SK-N-MC (cell line): ENCODE measurements around the gene COL18A1.
"Not testable (repeated sequence)": the region's sequence is repeated elsewhere in the genome, so short reads cannot be mapped to it uniquely, and the experiment has no call there.

Experiments used
- DNase-seq: peaks from one replicate; pipeline ENCODE4 v3.0.0-alpha.2; 2011; ENCODE audit warnings: low read depth, low spot score
- H3K27ac ChIP-seq: fragments of 200-600 bp; sonication (generic); 2 replicates; pipeline ENCODE4 v1.5.1; 2016; ENCODE audit warnings: mixed run types
- H3K36me3 ChIP-seq: fragments of 200-600 bp; sonication (generic); 2 replicates; pipeline ENCODE4 v1.6.1; 2017; ENCODE audit warnings: antibody characterized with exemption, low read length, mixed read lengths; ENCODE audit not compliant: insufficient read depth
- H3K4me3 ChIP-seq: fragments of 200-600 bp; sonication (generic); 2 replicates; pipeline ENCODE4 v1.5.1; 2016
- H3K9ac ChIP-seq: fragments of 200-600 bp; sonication (generic); 2 replicates; pipeline ENCODE4 v1.8.0; 2017; ENCODE audit warnings: mixed run types, mixed read lengths; ENCODE audit not compliant: insufficient read length
- H3K9me3 ChIP-seq: fragments of 200-600 bp; sonication (generic); 2 replicates; pipeline ENCODE4 v1.6.1; 2017; ENCODE audit warnings: low read depth, mild to moderate bottlenecking, antibody characterized with exemption, low read length, moderate library complexity, mixed read lengths
- EZH2 ChIP-seq: fragments of 200-600 bp; sonication (generic); IDR thresholded peaks from one replicate; pipeline ENCODE4 v1.6.1; 2017; ENCODE audit warnings: antibody characterized with exemption
- FOXP2 ChIP-seq: optimal IDR thresholded peaks from 2 replicates; pipeline ENCODE3; 2011; ENCODE audit warnings: mild to moderate bottlenecking, moderate library complexity; ENCODE audit not compliant: insufficient read depth; ENCODE audit errors: extremely low read length, control extremely low read depth
- POLR2AphosphoS5 ChIP-seq: IDR thresholded peaks from 2 replicates; pipeline ENCODE4 v1.6.1; 2012; ENCODE audit warnings: mild to moderate bottlenecking, low read depth, low read length, borderline replicate concordance

The COL18A1 gene

DNA sequence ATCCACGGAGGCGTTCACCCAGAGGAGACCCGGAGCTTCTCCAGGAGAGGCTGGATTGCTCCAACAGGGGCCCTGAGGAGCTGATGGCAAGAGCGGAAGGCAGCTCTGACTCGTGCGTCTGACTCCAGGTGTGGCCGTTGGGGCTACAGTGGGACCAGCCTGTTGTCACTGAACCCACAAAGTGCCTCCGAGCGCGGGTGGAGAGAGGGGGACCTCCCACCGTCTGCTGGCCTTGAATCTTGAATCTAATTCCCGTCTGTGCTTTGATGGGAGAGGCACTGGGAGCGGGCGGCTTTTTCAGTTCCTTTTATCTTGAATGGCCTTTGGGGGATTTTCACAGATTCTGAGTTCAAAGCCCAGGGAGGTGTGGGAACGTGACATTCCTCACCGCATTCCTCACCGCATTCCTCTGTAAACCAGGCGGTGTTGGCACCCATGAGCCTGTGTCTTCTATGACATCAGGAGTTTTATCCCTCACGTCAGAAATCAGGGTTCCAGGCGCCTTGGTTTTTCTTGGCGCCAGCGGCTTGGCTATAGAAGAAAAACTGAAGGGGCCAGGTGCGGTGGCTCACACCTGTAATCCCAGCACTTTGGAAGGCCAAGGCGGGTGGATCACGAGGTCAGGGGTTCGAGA, 39.2 kb upstream of the COL18A1 start:
- Histone ChIP-seq H3K36me3 (no peaks in the 10 kb centered on the region), H3K9ac (no peak overlapping the region), H3K4me3 (no peak overlapping the region), H3K9me3 (no peaks in the 10 kb centered on the region), H3K27ac (peak overlapping the region; percentile 31; the same call in 1 of the 2 replicates)
- DNase-seq = no peak
- TF ChIP-seq EZH2 (no peak), POLR2AphosphoS5 (no peak), FOXP2 (no peak)

DNA sequence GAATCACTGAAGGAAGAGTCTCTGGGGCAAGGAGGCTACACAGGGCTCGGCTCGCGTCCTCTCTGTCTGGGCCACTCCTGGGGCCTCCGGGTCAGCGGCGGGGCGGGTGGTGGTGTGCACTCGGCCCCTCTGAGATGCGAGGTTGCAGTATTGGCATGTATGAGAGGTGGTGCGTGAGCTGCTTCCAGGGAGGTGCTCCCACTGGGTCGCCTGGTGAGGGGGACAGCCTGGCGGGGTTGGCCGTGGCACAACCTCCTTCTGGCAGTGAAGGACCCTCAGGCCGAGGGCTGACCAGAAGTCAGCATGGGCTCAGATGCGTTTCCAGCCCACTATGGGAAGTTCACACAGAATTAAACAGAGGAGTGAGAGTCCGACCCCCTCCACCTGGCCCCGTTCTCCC, 38.5 kb upstream of the COL18A1 start:
- Histone ChIP-seq H3K36me3 (no peaks in the 10 kb centered on the region), H3K4me3 (no peak overlapping the region), H3K27ac (no peak overlapping the region), H3K9me3 (no peaks in the 10 kb centered on the region), H3K9ac (no peak overlapping the region)
- TF ChIP-seq FOXP2 (no peak), EZH2 (no peak), POLR2AphosphoS5 (no peak)
- DNase-seq = no peak

DNA sequence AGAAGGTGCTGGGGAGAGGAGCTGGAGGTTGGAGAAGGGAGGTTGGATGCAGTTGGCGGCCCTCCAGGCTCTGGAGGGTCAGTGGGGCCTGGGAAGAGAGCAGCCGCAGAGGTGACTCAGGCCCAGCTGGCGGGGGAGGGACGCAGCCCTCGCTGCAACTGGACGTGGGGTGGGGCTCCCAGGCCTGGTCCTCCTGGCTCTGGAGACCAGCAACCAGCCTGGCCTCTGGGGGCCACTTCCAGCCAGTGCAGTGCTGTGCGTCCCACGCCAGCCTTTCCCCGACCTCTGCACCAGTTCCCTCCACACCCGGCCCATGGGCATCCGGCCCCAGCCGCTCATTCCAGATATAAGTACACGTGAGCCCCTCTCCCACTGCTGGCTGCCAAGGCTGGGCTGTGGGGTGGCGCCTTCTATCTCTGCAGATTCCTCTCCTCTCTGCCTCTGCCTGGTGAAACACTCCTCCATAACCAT, 38.0 kb upstream of the COL18A1 start:
- DNase-seq = no peak
- Histone ChIP-seq H3K9me3 (no peaks in the 10 kb centered on the region), H3K9ac (no peak overlapping the region), H3K36me3 (no peaks in the 10 kb centered on the region), H3K4me3 (no peak overlapping the region), H3K27ac (no peak overlapping the region)
- TF ChIP-seq FOXP2 (no peak), EZH2 (no peak), POLR2AphosphoS5 (no peak)

DNA sequence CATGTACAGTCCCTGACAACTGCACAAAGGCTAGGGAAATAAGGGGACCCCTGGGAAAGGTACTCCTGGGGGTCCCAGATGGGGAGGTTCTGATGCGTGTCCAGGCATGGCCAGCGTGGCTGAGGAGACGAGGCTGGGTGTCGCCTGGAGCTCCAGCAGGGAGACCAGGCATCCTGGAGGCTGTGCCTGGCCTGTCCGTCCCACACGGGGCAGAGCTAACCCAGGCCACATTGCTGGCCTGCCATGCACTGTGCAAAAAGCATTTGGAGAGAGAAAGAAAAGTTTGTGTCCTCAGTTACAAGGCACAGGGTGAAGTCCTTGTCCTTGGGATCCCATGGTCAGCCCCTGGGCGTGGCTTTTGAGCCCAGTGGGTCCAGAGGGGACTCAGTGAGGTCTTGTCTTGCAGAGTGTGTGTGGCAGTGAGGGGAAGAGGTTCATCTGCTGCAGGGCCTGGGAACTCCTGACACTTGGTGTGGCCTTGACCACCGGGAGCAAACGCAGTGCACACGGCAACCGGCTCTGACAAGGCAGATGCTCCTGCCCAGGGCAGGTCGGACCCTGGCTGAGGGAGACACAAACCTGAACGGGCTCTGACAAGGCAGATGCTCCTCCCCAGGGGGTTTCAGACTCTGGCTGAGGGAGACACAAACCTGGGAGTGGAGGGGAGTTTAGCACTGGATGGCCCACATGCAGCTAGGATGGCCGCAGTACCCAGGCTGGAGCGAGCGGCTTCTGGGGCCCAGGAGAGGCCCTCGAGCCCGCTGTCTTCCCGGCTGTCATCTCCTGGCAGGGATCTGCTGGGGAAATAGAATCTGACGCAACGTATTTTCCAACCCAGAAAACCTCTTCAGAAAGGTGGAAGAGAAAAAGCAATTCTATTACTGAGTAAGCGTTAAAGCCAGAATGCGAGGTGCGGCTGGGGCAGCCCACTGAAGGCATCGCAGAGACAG, 37.3 kb upstream of the COL18A1 start:
- Histone ChIP-seq H3K36me3 (no peaks in the 10 kb centered on the region), H3K4me3 (no peak overlapping the region), H3K9ac (no peak overlapping the region), H3K9me3 (no peaks in the 10 kb centered on the region), H3K27ac (no peak overlapping the region)
- no peak for DNase-seq
- TF ChIP-seq FOXP2 (no peak), EZH2 (no peak), POLR2AphosphoS5 (no peak)

DNA sequence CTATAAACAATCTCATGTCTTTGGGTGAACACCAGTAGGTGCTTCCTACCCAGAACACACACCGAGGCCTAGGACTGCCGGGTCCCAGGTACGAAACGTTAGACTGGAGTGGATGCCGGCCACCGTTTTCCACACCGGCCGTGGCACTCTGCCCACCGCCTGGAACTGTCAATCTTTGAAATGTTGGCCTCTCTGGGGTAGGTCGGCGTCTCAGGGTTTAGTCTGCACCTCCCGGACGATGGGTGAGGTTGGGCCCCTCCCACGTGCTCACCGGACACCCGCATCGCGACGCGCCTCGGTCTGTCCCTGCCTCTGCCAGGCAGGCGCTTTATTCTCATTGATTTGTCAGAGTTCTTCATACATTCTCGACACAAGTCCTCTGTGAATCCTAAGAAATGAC, 35.9 kb upstream of the COL18A1 start:
- not testable (repeated sequence) for H3K4me3 ChIP-seq, H3K27ac ChIP-seq, H3K9ac ChIP-seq, H3K36me3 ChIP-seq, H3K9me3 ChIP-seq, DNase-seq

DNA sequence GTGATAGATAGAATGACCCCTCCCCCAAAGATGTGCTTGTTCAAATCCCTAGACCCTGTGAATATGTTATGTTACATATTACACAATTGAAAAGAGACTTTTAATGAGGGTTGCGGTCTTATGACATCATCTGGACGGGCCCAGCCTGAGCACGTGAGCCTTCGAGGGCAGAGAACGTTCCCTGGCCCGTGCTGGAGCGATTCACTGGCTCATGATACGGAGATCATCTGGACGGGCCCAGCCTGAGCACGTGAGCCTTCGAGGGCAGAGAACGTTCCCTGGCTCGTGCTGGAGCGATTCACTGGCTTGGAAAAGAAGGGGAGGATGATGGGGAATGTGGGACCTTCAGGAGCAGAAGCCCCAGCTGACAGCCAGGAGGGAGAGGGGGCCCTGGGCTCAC, 34.4 kb upstream of the COL18A1 start:
- Histone ChIP-seq H3K27ac (no peak overlapping the region), H3K36me3 (no peaks in the 10 kb centered on the region), H3K9me3 (no peaks in the 10 kb centered on the region), H3K4me3 (no peak overlapping the region), H3K9ac (no peak overlapping the region)
- no peak for TF ChIP-seq FOXP2
- no peak for TF ChIP-seq POLR2AphosphoS5
- TF ChIP-seq EZH2 = no peak
- DNase-seq = no peak

DNA sequence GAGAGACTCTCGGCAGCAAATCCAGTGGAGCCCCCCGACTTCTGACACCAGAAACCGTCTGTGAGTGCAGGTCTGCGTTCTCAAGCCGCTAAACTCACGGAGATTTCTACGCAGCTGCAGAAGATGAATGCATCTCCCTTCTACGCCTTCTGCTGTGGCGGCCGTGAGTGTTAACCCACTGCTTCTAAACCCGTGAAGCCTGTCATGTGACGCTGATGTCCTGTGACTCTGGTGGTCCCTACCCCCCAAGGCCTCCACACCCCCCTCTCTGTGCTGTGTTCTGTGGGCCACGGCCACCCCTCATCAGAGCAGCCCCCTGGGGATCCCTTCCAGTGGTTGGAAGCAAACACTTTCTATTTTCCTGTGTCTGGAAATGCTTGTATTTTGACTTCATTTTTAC, 33.9 kb upstream of the COL18A1 start:
- Histone ChIP-seq H3K36me3 (no peaks in the 10 kb centered on the region), H3K9me3 (no peaks in the 10 kb centered on the region), H3K4me3 (no peak overlapping the region), H3K9ac (no peak overlapping the region), H3K27ac (no peak overlapping the region)
- TF ChIP-seq EZH2 (no peak), POLR2AphosphoS5 (no peak), FOXP2 (no peak)
- DNase-seq = no peak

DNA sequence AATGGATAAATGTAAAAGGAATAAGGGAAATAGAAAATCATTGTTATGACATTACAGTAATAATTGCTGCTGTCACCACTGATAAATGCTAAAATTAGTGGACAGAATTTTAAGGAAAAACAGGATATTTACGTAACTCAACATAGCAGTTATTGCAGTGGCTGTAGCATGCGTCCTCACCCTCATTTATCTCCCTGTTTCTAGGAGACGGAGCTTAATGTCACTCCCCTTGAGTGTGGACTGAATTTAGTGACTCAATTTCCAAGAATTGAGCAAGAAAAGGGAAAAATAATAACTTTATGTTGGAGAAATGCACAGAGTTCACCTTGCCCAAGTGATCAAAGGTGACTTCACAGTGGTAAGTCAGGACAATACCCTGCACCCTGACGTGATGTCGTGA, 33.3 kb upstream of the COL18A1 start:
- TF ChIP-seq FOXP2 = no peak
- no peak for TF ChIP-seq POLR2AphosphoS5
- no peak for TF ChIP-seq EZH2
- Histone ChIP-seq H3K27ac (no peak overlapping the region), H3K36me3 (no peaks in the 10 kb centered on the region), H3K4me3 (no peak overlapping the region), H3K9me3 (no peaks in the 10 kb centered on the region), H3K9ac (no peak overlapping the region)
- no peak for DNase-seq
